ENCODE data around the gene KRTCAP3. TPM values are rescaled to one million over a fixed set of nuclear protein-coding genes. Genes with fewer than 3 reads are reported as not detected.

The KRTCAP3 gene
- total and polyA plus RNA-seq, 2 donors (not counting 3 experiments of a cell fraction or from before 2014, with no cell fraction given): 2.1 to 4.0 TPM

GRCh38 chr2:27453968-27454367 lies 11.8 kb downstream of the KRTCAP3 start:
- H3K9me1 ChIP-seq (replicated peaks; ENCODE audit: control insufficient read depth, extremely low read depth, insufficient read depth, low read length): no peaks in the 10 kb centered on the region
- intact Hi-C loops (cut with micrococcal nuclease) (no loop called here), dilution Hi-C loops (cut with MboI; ENCODE audit: extremely low pct_ligation_motif_present, low sequenced_read_pairs) (loop anchor here (25.0 kb wide), 1 partner anchor 133 kb away; the partner anchor contains the start of gene ZNF512)
- H3K79me2 ChIP-seq (ENCODE audit: control insufficient read depth, insufficient read depth, low read length): no peaks in the 10 kb centered on the region
- H4K20me1 ChIP-seq (replicated peaks; ENCODE audit: control insufficient read depth, extremely low read depth, insufficient read depth, low read length): no peaks in the 10 kb centered on the region
- no peak for TF ChIP-seq MYC (IDR thresholded peaks at IDR 0.05; ENCODE audit: low read depth, low read length)
- TF ChIP-seq EZH2 (IDR thresholded peaks at IDR 0.05; ENCODE audit: borderline replicate concordance, low read depth, low read length, severe bottlenecking): no peak
- no peak for TF ChIP-seq GATA2 (IDR thresholded peaks at IDR 0.05; ENCODE audit: insufficient read depth, insufficient read length, low read depth, low read length)
- TF ChIP-seq CTCF (IDR thresholded peaks at IDR 0.05; ENCODE audit: extremely low read depth in 1 of 2, insufficient read depth in 1 of 2, low read depth in 1 of 2, low read length in 2 of 2): no peak
- TF ChIP-seq POLR2AphosphoS5 (IDR thresholded peaks at IDR 0.05; ENCODE audit: insufficient read depth, low read depth, low read length): no peak
- TF ChIP-seq POLR2A (IDR thresholded peaks at IDR 0.05; ENCODE audit: low read depth, low read length): no peak
- TF ChIP-seq MAX (IDR thresholded peaks at IDR 0.05; ENCODE audit: insufficient read depth, insufficient read length): no peak
- no peak for TF ChIP-seq FOS (IDR thresholded peaks at IDR 0.05; ENCODE audit: borderline replicate concordance, insufficient read depth, low read length)
- no peak for TF ChIP-seq JUN (IDR thresholded peaks at IDR 0.05; ENCODE audit: borderline replicate concordance, insufficient read depth, insufficient read length, low read depth)
- no peak overlapping the region for H3K9ac ChIP-seq (replicated peaks; ENCODE audit: extremely low read depth, insufficient read depth, low read length)
- peaks cover 6 to 27% of the 10 kb centered on the region in 2 experiments for H3K36me3 ChIP-seq (ENCODE audit: control insufficient read depth in 2 of 2, extremely low read depth in 1 of 2, insufficient read depth in 2 of 2, low read length in 2 of 2)
- ChIA-PET POLR2A (no interaction called here), CTCF (no interaction called here)
- no peak overlapping the region for H3K4me2 ChIP-seq (ENCODE audit: insufficient read depth, low read length)
- H3K27me3 ChIP-seq (ENCODE audit: control insufficient read depth in 2 of 2, insufficient read depth in 2 of 2, low read length in 2 of 2): no peaks in the 10 kb centered on the region
- no peak for FAIRE-seq
- H3K27ac ChIP-seq (ENCODE audit: insufficient read depth, low read depth, low read length): no peak overlapping the region
- H3K4me1 ChIP-seq (ENCODE audit: control insufficient read depth, extremely low read depth, insufficient read depth, low read length): no peaks in the 10 kb centered on the region
- H3K9me3 ChIP-seq (replicated peaks; ENCODE audit: control insufficient read depth, insufficient read depth, low read length): no peaks in the 10 kb centered on the region
- no peak for DNase-seq (ENCODE audit: low read depth, low spot score)
- no peak overlapping the region for H3K4me3 ChIP-seq (replicated peaks in 1 of 3; ENCODE audit: insufficient read depth in 1 of 3, low read depth in 1 of 3, low read length in 3 of 3)
- H2AFZ ChIP-seq (ENCODE audit: low read depth, low read length): no peak overlapping the region
- BruUV-seq (replicated peaks): no TSS peak
